HepG2 (cell line): Measurements from ENCODE around the gene CSF3R. TPM values are rescaled to one million over a fixed set of nuclear protein-coding genes. Genes with fewer than 3 reads are reported as not detected.

Source experiments
- AGO2 ChIP-seq: fragments of 200-400 bp; formaldehyde crosslinking; optimal IDR thresholded peaks from 2 replicates; pipeline ENCODE3; 2017; ENCODE audit warnings: mild to moderate bottlenecking, low read depth, low read length, moderate library complexity
- BCL6 ChIP-seq: IDR thresholded peaks from 2 replicates; pipeline ENCODE4 v1.6.1; 2016; ENCODE audit warnings: missing genetic modification reagents, missing compliant biosample characterization
- DR1 ChIP-seq: sonication (generic); formaldehyde crosslinking; IDR thresholded peaks from 2 replicates; pipeline ENCODE4 v1.8.0; 2021; ENCODE audit warnings: mild to moderate bottlenecking, missing genetic modification reagents, inconsistent platforms
- GFI1 ChIP-seq: sonication (generic); formaldehyde crosslinking; IDR thresholded peaks from 2 replicates; pipeline ENCODE4 v1.5.0; 2020; ENCODE audit warnings: missing genetic modification reagents, mild to moderate bottlenecking, borderline replicate concordance
- HMGA1 ChIP-seq: sonication (generic); formaldehyde crosslinking; conservative IDR thresholded peaks from 2 replicates; pipeline ENCODE4 v1.4.0; 2020; ENCODE audit warnings: missing genetic modification reagents
- HOMEZ ChIP-seq: IDR thresholded peaks from 2 replicates; pipeline ENCODE4 v1.6.1; 2016; ENCODE audit warnings: low read depth
- IRX3 ChIP-seq: sonication (generic); formaldehyde crosslinking; IDR thresholded peaks from 2 replicates; pipeline ENCODE4 v1.8.1; 2023; ENCODE audit warnings: mild to moderate bottlenecking, low read depth, missing genetic modification reagents, borderline replicate concordance
- MIXL1 ChIP-seq: IDR thresholded peaks from 2 replicates; pipeline ENCODE4 v1.6.1; 2016
- MYC ChIP-seq: sonication (generic); formaldehyde crosslinking; IDR thresholded peaks from 2 replicates; pipeline ENCODE4 v1.9.0; 2021; ENCODE audit warnings: missing genetic modification reagents, borderline replicate concordance
- SP4 ChIP-seq: sonication (generic); formaldehyde crosslinking; IDR thresholded peaks from 2 replicates; pipeline ENCODE4 v1.8.1; 2023; ENCODE audit warnings: mild to moderate bottlenecking, missing genetic modification reagents
- STAT5B ChIP-seq: sonication (generic); formaldehyde crosslinking; IDR thresholded peaks from 2 replicates; pipeline ENCODE4 v1.4.0; 2020; ENCODE audit warnings: missing genetic modification reagents
- TARDBP ChIP-seq: sonication (generic); formaldehyde crosslinking; IDR thresholded peaks from 2 replicates; pipeline ENCODE4 v1.8.0; 2022; ENCODE audit warnings: mild to moderate bottlenecking, missing genetic modification reagents
- TRAFD1 ChIP-seq: sonication (generic); formaldehyde crosslinking; IDR thresholded peaks from 2 replicates; pipeline ENCODE4 v1.5.1; 2020; ENCODE audit warnings: missing genetic modification reagents, mild to moderate bottlenecking, borderline replicate concordance
- XRCC5 ChIP-seq: fragments of 200-400 bp; formaldehyde crosslinking; optimal IDR thresholded peaks from 2 replicates; pipeline ENCODE3; 2017; ENCODE audit warnings: mild to moderate bottlenecking, low read length
- ZNF263 ChIP-seq: sonication (generic); formaldehyde crosslinking; IDR thresholded peaks from 2 replicates; pipeline ENCODE4 v1.4.0; 2020; ENCODE audit warnings: missing genetic modification reagents
- ZNF558 ChIP-seq: sonication (generic); formaldehyde crosslinking; IDR thresholded peaks from 2 replicates; pipeline ENCODE4 v1.9.0; 2022; ENCODE audit warnings: mild to moderate bottlenecking, missing genetic modification reagents, borderline replicate concordance
- polyA plus RNA-seq, 8 experiments: library from polyadenylated mRNA; depleted of rRNA in 3 of 8; stranded (reverse) in 7 of 8; unstranded in 1 of 8; fragments of >200 nt; fragmentation: Illumina TruSeq in 4 of 8; extraction: Trizol in 4 of 8; gene quantifications; 2 replicates each; pipeline versions ENCODE4 v1.2.1 to v1.2.3, GENCODE V29; 2011 to 2016; ENCODE audit warnings: low read depth in 4 of 8, missing spikeins in 1 of 8, mixed read lengths in 1 of 8; ENCODE audit not compliant: insufficient read depth in 1 of 8
- total RNA-seq, 5 experiments: library from RNA; depleted of rRNA; stranded (reverse); fragments of >200 nt; fragmentation: Illumina TruSeq; extraction: Trizol; gene quantifications; 2 replicates each; pipeline ENCODE4 v1.2.3, GENCODE V29; 2016; ENCODE audit warnings: low read depth in 1 of 5
- TF ChIP-seq, protein P1 (sequence below): sonication (generic); formaldehyde crosslinking; IDR thresholded peaks from 2 replicates; pipeline ENCODE4 v1.4.0; 2020; ENCODE audit warnings: missing genetic modification reagents
- TF ChIP-seq, protein P2 (sequence below): sonication (generic); formaldehyde crosslinking; conservative IDR thresholded peaks from 2 replicates; pipeline ENCODE4 v1.8.0; 2022; ENCODE audit warnings: low read depth, missing genetic modification reagents
- TF ChIP-seq, protein P3 (sequence below): sonication (generic); formaldehyde crosslinking; IDR thresholded peaks from 2 replicates; pipeline ENCODE4 v1.4.0; 2020; ENCODE audit warnings: missing genetic modification reagents

Gene CSF3R
- total and polyA plus RNA-seq, 2 of the 13 experiments (the other 11 are each of a cell fraction or from before 2014, with no cell fraction given) = 11.9 to 28.8 TPM

DNA sequence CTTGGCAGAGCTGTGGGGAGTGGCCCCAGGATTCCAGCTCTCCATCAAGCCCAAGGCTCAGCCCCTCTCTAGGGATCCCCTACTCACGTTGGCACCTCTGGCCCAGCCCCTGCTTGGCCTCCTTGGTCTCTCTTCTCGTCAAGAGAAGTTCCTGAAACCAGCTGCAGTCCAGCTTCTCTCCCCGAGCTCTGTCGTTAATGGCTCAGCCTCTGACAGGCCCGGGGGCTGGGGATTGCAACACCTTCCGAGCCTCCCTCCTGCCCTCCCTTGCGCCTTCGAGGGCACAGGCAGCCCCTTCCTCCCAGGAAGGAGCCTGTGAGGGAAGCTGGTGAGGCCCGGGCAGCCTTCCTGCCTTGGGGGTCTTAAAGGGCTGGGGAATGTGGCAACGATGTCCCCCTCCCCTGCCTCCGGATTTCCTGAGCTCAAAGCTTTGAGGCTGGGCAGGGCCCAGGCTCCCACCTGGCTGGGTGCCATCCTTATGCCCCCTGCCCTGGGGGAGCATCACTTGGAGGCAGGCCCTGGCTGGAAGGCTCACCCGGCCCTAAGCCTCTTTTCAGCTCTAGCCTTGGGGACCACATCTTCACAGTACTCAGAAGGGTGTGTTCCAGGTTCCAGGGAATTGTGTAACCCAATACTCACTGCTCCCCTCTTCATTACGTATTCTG is at the start of gene CSF3R (continued):
- TF ChIP-seq MIXL1 (CRISPR knock-in tag) (no peak; the same call in 1 of the 2 replicates), TARDBP (no peak), MYC (no peak), HOMEZ (CRISPR knock-in tag) (no peak), IRX3 (CRISPR knock-in tag) (no peak), TRAFD1 (CRISPR knock-in tag) (no peak), BCL6 (no peak), DR1 (CRISPR knock-in tag) (no peak), GFI1 (CRISPR knock-in tag) (no peak), SP4 (no peak), ZNF263 (no peak), HMGA1 (CRISPR knock-in tag) (no peak), ZNF558 (CRISPR knock-in tag) (no peak), AGO2 (no peak), XRCC5 (no peak), STAT5B (CRISPR knock-in tag) (no peak)
- TF ChIP-seq, protein P1, sequence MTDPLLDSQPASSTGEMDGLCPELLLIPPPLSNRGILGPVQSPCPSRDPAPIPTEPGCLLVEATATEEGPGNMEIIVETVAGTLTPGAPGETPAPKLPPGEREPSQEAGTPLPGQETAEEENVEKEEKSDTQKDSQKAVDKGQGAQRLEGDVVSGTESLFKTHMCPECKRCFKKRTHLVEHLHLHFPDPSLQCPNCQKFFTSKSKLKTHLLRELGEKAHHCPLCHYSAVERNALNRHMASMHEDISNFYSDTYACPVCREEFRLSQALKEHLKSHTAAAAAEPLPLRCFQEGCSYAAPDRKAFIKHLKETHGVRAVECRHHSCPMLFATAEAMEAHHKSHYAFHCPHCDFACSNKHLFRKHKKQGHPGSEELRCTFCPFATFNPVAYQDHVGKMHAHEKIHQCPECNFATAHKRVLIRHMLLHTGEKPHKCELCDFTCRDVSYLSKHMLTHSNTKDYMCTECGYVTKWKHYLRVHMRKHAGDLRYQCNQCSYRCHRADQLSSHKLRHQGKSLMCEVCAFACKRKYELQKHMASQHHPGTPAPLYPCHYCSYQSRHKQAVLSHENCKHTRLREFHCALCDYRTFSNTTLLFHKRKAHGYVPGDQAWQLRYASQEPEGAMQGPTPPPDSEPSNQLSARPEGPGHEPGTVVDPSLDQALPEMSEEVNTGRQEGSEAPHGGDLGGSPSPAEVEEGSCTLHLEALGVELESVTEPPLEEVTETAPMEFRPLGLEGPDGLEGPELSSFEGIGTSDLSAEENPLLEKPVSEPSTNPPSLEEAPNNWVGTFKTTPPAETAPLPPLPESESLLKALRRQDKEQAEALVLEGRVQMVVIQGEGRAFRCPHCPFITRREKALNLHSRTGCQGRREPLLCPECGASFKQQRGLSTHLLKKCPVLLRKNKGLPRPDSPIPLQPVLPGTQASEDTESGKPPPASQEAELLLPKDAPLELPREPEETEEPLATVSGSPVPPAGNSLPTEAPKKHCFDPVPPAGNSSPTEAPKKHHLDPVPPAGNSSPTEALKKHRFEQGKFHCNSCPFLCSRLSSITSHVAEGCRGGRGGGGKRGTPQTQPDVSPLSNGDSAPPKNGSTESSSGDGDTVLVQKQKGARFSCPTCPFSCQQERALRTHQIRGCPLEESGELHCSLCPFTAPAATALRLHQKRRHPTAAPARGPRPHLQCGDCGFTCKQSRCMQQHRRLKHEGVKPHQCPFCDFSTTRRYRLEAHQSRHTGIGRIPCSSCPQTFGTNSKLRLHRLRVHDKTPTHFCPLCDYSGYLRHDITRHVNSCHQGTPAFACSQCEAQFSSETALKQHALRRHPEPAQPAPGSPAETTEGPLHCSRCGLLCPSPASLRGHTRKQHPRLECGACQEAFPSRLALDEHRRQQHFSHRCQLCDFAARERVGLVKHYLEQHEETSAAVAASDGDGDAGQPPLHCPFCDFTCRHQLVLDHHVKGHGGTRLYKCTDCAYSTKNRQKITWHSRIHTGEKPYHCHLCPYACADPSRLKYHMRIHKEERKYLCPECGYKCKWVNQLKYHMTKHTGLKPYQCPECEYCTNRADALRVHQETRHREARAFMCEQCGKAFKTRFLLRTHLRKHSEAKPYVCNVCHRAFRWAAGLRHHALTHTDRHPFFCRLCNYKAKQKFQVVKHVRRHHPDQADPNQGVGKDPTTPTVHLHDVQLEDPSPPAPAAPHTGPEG (CRISPR knock-in tag) = no peak
- TF ChIP-seq, protein P2, sequence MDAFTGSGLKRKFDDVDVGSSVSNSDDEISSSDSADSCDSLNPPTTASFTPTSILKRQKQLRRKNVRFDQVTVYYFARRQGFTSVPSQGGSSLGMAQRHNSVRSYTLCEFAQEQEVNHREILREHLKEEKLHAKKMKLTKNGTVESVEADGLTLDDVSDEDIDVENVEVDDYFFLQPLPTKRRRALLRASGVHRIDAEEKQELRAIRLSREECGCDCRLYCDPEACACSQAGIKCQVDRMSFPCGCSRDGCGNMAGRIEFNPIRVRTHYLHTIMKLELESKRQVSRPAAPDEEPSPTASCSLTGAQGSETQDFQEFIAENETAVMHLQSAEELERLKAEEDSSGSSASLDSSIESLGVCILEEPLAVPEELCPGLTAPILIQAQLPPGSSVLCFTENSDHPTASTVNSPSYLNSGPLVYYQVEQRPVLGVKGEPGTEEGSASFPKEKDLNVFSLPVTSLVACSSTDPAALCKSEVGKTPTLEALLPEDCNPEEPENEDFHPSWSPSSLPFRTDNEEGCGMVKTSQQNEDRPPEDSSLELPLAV = no peak
- TF ChIP-seq, protein P3, sequence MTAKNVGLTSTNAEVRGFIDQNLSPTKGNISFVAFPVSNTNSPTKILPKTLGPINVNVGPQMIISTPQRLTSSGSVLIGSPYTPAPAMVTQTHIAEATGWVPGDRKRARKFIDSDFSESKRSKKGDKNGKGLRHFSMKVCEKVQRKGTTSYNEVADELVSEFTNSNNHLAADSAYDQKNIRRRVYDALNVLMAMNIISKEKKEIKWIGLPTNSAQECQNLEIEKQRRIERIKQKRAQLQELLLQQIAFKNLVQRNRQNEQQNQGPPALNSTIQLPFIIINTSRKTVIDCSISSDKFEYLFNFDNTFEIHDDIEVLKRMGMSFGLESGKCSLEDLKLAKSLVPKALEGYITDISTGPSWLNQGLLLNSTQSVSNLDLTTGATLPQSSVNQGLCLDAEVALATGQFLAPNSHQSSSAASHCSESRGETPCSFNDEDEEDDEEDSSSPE = no peak
